AG04450 (cell line): ENCODE data around the gene SPAG16. TPM values are rescaled to one million over a fixed set of nuclear protein-coding genes. Genes with fewer than 3 reads are reported as not detected.

ENCODE experiments used
- CTCF ChIA-PET: fragments of 300-600, 350-600 bp; formaldehyde crosslinking; extraction: SDS; loops from one replicate; lab custom pipeline; 2022; ENCODE audit warnings: antibody characterized with exemption, inconsistent platforms; lab: Charles Lee
- POLR2A ChIA-PET: fragments of 350-600 bp; formaldehyde crosslinking; extraction: SDS; loops from one replicate; lab custom pipeline; 2021; ENCODE audit warnings: antibody characterized with exemption, inconsistent platforms; lab: Yijun Ruan, JAX
- DNase-seq: peaks from one replicate; pipeline ENCODE4 v3.0.0-alpha.2; 2011; ENCODE audit warnings: low read depth, low spot score
- H3K27ac ChIP-seq: one replicate; pipeline ENCODE4 v1.5.1; 2012; ENCODE audit warnings: low read depth, low read length, control low read depth
- H3K27me3 ChIP-seq: one replicate; pipeline ENCODE4 v1.6.0; 2012; ENCODE audit warnings: low read length; ENCODE audit not compliant: control insufficient read depth, insufficient read depth
- H3K4me3 ChIP-seq: 2 replicates; pipeline ENCODE4 v1.5.1; 2011; ENCODE audit warnings: mild to moderate bottlenecking, low read depth, low read length, control low read depth
- H3K9me3 ChIP-seq: 2 replicates; pipeline ENCODE4 v1.5.1; 2012; ENCODE audit warnings: low read length; ENCODE audit not compliant: control insufficient read depth, insufficient read depth
- CTCF ChIP-seq: IDR thresholded peaks from 2 replicates; pipeline ENCODE4 v1.5.1; 2011; ENCODE audit warnings: low read depth, low read length, control low read depth, inconsistent platforms
- polyA plus RNA-seq: library from polyadenylated mRNA; depleted of rRNA; stranded (reverse); fragments of >200 nt; gene quantifications from 2 replicates; pipeline ENCODE4 v1.2.3, GENCODE V29; 2011

SPAG16 gene
- polyA plus RNA-seq, 1 experiment: 28.1 TPM

- Histone ChIP-seq H3K27ac (no peak overlapping the region), H3K4me3 (no peak overlapping the region), H3K27me3 (no peaks in the 10 kb centered on the region), H3K9me3 (peaks cover under 1% of the 10 kb centered on the region; the same call in 1 of the 2 replicates)
- ChIA-PET CTCF (no interaction called here), POLR2A (no interaction called here)
- DNase-seq: no peak
- no peak for TF ChIP-seq CTCF
Measured at GRCh38 chr2:213726101-213726500, 441.8 kb downstream of the SPAG16 start.

GRCh38 chr2:213733893-213734292, 449.6 kb downstream of the SPAG16 start:
- POLR2A ChIA-PET: no interaction called here
- TF ChIP-seq CTCF: no peak
- Histone ChIP-seq H3K9me3 (no peaks in the 10 kb centered on the region; the same call in 1 of the 2 replicates), H3K4me3 (no peak overlapping the region), H3K27ac (no peak overlapping the region), H3K27me3 (no peaks in the 10 kb centered on the region)
- CTCF ChIA-PET: interaction anchor here (0.7 kb wide), 1 partner anchor 13 kb away, joined by 3 read pairs; no protein-coding TSS in a partner anchor
- DNase-seq: no peak

- Histone ChIP-seq H3K27ac (no peak overlapping the region), H3K9me3 (no peaks in the 10 kb centered on the region; the same call in 1 of the 2 replicates), H3K27me3 (no peaks in the 10 kb centered on the region), H3K4me3 (no peak overlapping the region)
- POLR2A ChIA-PET: no interaction called here
- DNase-seq: no peak
- no peak for TF ChIP-seq CTCF
- CTCF ChIA-PET: no interaction called here
Measured at GRCh38 chr2:213740453-213740852, 456.2 kb downstream of the SPAG16 start.

- Histone ChIP-seq H3K9me3 (no peaks in the 10 kb centered on the region), H3K27me3 (no peaks in the 10 kb centered on the region), H3K4me3 (no peak overlapping the region), H3K27ac (no peak overlapping the region)
- POLR2A ChIA-PET: no interaction called here
- DNase-seq: no peak
- CTCF ChIA-PET: no interaction called here
- no peak for TF ChIP-seq CTCF
Measured at GRCh38 chr2:213751446-213751845, 467.2 kb downstream of the SPAG16 start.

- H3K27me3 ChIP-seq: no peaks in the 10 kb centered on the region
- H3K4me3 ChIP-seq: no peak overlapping the region
- ChIA-PET CTCF (no interaction called here), POLR2A (no interaction called here)
- no peak for DNase-seq
- TF ChIP-seq CTCF: no peak
- H3K9me3 ChIP-seq: no peaks in the 10 kb centered on the region
- no peak overlapping the region for H3K27ac ChIP-seq
Measured at GRCh38 chr2:213752575-213752974, 468.3 kb downstream of the SPAG16 start.
